ENCODE results near the gene FBLN7. TPM values are rescaled to one million over a fixed set of nuclear protein-coding genes. Genes with fewer than 3 reads are reported as not detected.
"Not testable (repeated sequence)": the region's sequence is repeated elsewhere in the genome, so short reads cannot be mapped to it uniquely, and the experiment has no call there.

The FBLN7 gene
- total RNA-seq, 1 donor from 2014 or later = 0.20 TPM

- Mint-ChIP-seq H3K9me3 (ENCODE audit: unreplicated experiment) (no peaks in the 10 kb centered on the region), H3K36me3 (ENCODE audit: unreplicated experiment) (peaks cover 21% of the 10 kb centered on the region), H3K27me3 (ENCODE audit: unreplicated experiment) (peaks cover 22% of the 10 kb centered on the region), H3K4me1 (ENCODE audit: low read depth, unreplicated experiment) (no peaks in the 10 kb centered on the region), H3K27ac (ENCODE audit: unreplicated experiment) (no peak overlapping the region), H3K4me3 (ENCODE audit: unreplicated experiment) (no peak overlapping the region)
- no peak for DNase-seq
- no peak for TF ChIP-seq CTCF (IDR thresholded peaks at IDR 0.05; ENCODE audit: partially characterized antibody, unreplicated experiment)
Observed at GRCh38 chr2:112136096-112136495, 2.1 kb upstream of the FBLN7 start.

GRCh38 chr2:112137516-112138158, 548 bp upstream of the FBLN7 start:
- no peaks in the 10 kb centered on the region for H3K4me1 Mint-ChIP-seq (ENCODE audit: low read depth, unreplicated experiment)
- H3K4me3 Mint-ChIP-seq (ENCODE audit: unreplicated experiment) = peak overlapping the region; percentile 72
- peaks cover 2% of the 10 kb centered on the region for H3K9me3 Mint-ChIP-seq (ENCODE audit: unreplicated experiment)
- TF ChIP-seq CTCF (IDR thresholded peaks at IDR 0.05; ENCODE audit: partially characterized antibody, unreplicated experiment) = no peak
- H3K27me3 Mint-ChIP-seq (ENCODE audit: unreplicated experiment) = peaks cover 27% of the 10 kb centered on the region
- DNase-seq = no peak
- H3K27ac Mint-ChIP-seq (ENCODE audit: unreplicated experiment) = no peak overlapping the region
- H3K36me3 Mint-ChIP-seq (ENCODE audit: unreplicated experiment) = peaks cover 22% of the 10 kb centered on the region

DNA sequence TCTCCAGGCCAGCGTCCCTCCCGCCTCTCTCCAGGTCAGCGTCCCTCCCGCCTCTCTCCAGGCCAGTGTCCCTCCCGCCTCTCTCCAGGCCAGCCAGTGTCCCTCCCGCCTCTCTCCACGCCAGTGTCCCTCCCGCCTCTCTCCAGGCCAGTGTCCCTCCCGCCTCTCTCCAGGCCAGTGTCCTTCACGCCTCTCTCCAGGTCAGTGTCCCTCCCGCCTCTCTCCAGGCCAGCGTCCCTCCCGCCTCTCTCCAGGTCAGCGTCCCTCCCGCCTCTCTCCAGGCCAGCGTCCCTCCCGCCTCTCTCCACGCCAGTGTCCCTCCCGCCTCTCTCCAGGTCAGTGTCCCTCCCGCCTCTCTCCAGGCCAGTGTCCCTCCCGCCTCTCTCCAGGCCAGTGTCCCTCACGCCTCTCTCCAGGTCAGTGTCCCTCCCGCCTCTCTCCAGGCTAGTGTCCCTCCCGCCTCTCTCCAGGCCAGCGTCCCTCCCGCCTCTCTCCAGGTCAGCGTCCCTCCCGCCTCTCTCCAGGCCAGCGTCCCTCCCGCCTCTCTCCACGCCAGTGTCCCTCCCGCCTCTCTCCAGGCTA, 939 bp downstream of the FBLN7 start:
- peak overlapping the region; percentile 73 for H3K4me3 Mint-ChIP-seq (ENCODE audit: unreplicated experiment)

DNA sequence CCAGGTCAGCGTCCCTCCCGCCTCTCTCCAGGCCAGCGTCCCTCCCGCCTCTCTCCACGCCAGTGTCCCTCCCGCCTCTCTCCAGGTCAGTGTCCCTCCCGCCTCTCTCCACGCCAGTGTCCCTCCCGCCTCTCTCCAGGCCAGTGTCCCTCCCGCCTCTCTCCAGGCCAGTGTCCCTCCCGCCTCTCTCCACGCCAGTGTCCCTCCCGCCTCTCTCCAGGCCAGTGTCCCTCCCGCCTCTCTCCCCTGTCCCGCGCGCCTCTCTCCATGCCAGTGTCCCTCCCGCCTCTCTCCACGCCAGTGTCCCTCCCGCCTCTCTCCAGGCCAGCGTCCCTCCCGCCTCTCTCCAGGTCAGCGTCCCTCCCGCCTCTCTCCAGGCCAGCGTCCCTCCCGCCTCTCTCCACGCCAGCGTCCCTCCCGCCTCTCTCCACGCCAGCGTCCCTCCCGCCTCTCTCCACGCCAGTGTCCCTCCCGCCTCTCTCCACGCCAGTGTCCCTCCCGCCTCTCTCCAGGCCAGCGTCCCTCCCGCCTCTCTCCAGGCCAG, 1.5 kb downstream of the FBLN7 start:
- peaks cover 23% of the 10 kb centered on the region for H3K27me3 Mint-ChIP-seq (ENCODE audit: unreplicated experiment)
- not testable (repeated sequence) for H3K27ac Mint-ChIP-seq (ENCODE audit: unreplicated experiment); DNase-seq; H3K4me1 Mint-ChIP-seq (ENCODE audit: low read depth, unreplicated experiment); H3K4me3 Mint-ChIP-seq (ENCODE audit: unreplicated experiment); H3K9me3 Mint-ChIP-seq (ENCODE audit: unreplicated experiment)
- peaks cover 13% of the 10 kb centered on the region for H3K36me3 Mint-ChIP-seq (ENCODE audit: unreplicated experiment)

More for the DNA sequence above, 939 bp downstream of the FBLN7 start:
- not testable (repeated sequence) for DNase-seq; H3K27ac Mint-ChIP-seq (ENCODE audit: unreplicated experiment); H3K4me1 Mint-ChIP-seq (ENCODE audit: low read depth, unreplicated experiment); H3K9me3 Mint-ChIP-seq (ENCODE audit: unreplicated experiment)
- H3K36me3 Mint-ChIP-seq (ENCODE audit: unreplicated experiment) = peaks cover 14% of the 10 kb centered on the region
- peaks cover 23% of the 10 kb centered on the region for H3K27me3 Mint-ChIP-seq (ENCODE audit: unreplicated experiment)

- peaks cover 2% of the 10 kb centered on the region for H3K9me3 Mint-ChIP-seq (ENCODE audit: unreplicated experiment)
- no peak for DNase-seq
- peaks cover 13% of the 10 kb centered on the region for H3K36me3 Mint-ChIP-seq (ENCODE audit: unreplicated experiment)
- peaks cover 23% of the 10 kb centered on the region for H3K27me3 Mint-ChIP-seq (ENCODE audit: unreplicated experiment)
- TF ChIP-seq CTCF (IDR thresholded peaks at IDR 0.05; ENCODE audit: partially characterized antibody, unreplicated experiment) = no peak
- H3K27ac Mint-ChIP-seq (ENCODE audit: unreplicated experiment) = no peak overlapping the region
- no peaks in the 10 kb centered on the region for H3K4me1 Mint-ChIP-seq (ENCODE audit: low read depth, unreplicated experiment)
- H3K4me3 Mint-ChIP-seq (ENCODE audit: unreplicated experiment) = peak overlapping the region; percentile 55
Observed at GRCh38 chr2:112140205-112140802, 2.1 kb downstream of the FBLN7 start.
